GM12892 (cell line): Measurements from ENCODE around the gene MED12L.

Experiments used
- POLR2A ChIP-seq: IDR thresholded peaks from 2 replicates; pipeline ENCODE4 v1.6.1; 2011; ENCODE audit warnings: low read depth, low read length, control low read depth
- POLR2AphosphoS5 ChIP-seq: IDR thresholded peaks from 2 replicates; pipeline ENCODE4 v1.6.1; 2011; ENCODE audit warnings: low read depth, low read length, control low read depth

DNA sequence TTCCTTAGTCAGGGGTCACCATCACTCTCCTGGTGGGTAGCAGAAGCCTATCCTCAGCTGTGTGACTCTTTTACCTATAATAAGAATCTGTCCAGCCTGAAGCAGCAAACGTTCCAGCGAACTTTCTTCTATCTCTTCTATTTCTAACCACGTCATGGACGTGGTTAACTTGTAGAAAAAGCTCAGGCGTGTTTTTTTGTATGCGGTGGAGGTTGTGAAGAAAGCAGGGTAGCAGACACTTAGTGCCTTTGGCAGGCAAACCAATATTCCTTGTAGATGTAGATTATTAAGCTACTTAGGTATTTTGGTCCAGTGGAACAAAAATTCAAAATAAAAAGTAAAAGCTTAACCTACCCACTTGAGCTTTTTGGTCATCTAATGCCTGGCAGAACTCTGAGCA lies 149.4 kb downstream of the MED12L start:
- TF ChIP-seq POLR2A (no peak), POLR2AphosphoS5 (no peak)
